Breast epithelium (tissue), 4 donors: Measurements from ENCODE around the gene HDHD5. TPM values are rescaled to one million over a fixed set of nuclear protein-coding genes. Genes with fewer than 3 reads are reported as not detected.

Experiments used
- DNase-seq, 2 donors: peaks; one replicate each; pipeline ENCODE4 v3.0.0-alpha.2; 2019; ENCODE audit warnings: low spot score in 2 of 2
- H3K27ac ChIP-seq, 2 donors: fragments of 200-600 bp; sonication (generic) in 1 of 2; one replicate each; pipeline ENCODE4 v1.5.1; 2016 to 2019; ENCODE audit warnings: mild to moderate bottlenecking in 1 of 2
- H3K27me3 ChIP-seq, 2 donors: fragments of 200-600 bp; sonication (generic) in 1 of 2; one replicate each; pipeline versions ENCODE4 v1.5.1 to v1.6.0; 2017 to 2019; ENCODE audit warnings: control low read depth in 1 of 2, mild to moderate bottlenecking in 1 of 2
- H3K36me3 ChIP-seq: fragments of 200-600 bp; one replicate; pipeline ENCODE4 v1.5.1; 2019
- H3K4me1 ChIP-seq, 2 donors: fragments of 200-600 bp; sonication (generic); one replicate each; pipeline ENCODE4 v1.5.1; 2016 to 2019; ENCODE audit warnings: control low read depth in 1 of 2
- H3K4me3 ChIP-seq, 3 donors: fragments of 200-600 bp; sonication (generic); 1 replicate in 2 of 3; 2 replicates in 1 of 3; pipeline ENCODE4 v1.5.1; 2016 to 2019; ENCODE audit warnings: mild to moderate bottlenecking in 3 of 3, moderate library complexity in 2 of 3
- H3K9me3 ChIP-seq, 2 donors: fragments of 200-600 bp; sonication (generic) in 1 of 2; one replicate each; pipeline ENCODE4 v1.5.1; 2016 to 2019; ENCODE audit warnings: control low read depth in 1 of 2
- CTCF ChIP-seq, 3 donors: fragments of 450-650 bp; IDR thresholded peaks; one replicate each; pipeline ENCODE4 v1.5.1; 2016 to 2017; ENCODE audit warnings: antibody characterized with exemption in 3 of 3, mild to moderate bottlenecking in 3 of 3, moderate library complexity in 3 of 3
- POLR2A ChIP-seq: fragments of 450-650 bp; IDR thresholded peaks from one replicate; pipeline ENCODE4 v1.6.1; 2016; ENCODE audit warnings: antibody characterized with exemption, mild to moderate bottlenecking, moderate library complexity
- POLR2AphosphoS5 ChIP-seq, 3 donors: sonication (generic); formaldehyde crosslinking; IDR thresholded peaks; one replicate each; pipeline ENCODE4 v1.6.1; 2017; ENCODE audit warnings: antibody characterized with exemption in 3 of 3
- intact Hi-C: fragments of 100-400 bp; cut with DNase I; formaldehyde crosslinking; loops from one replicate; pipeline ENCODE4 v1.15.1; 2023; ENCODE audit warnings: low total_unique reads
- total RNA-seq, 3 donors: library from RNA; depleted of rRNA; stranded (reverse); fragments of >200 nt; gene quantifications; one replicate each; pipeline ENCODE4 v1.1.0, GENCODE V29; 2016

Gene HDHD5
- total RNA-seq, 3 donors from 2014 or later: 42.0 to 54.4 (median 53.8) TPM

GRCh38 chr22:17176715-17177114 lies 17.6 kb upstream of the HDHD5 start:
- H3K9me3 ChIP-seq: no peaks in the 10 kb centered on the region
- no peak for TF ChIP-seq POLR2AphosphoS5 (IDR thresholded peaks at IDR 0.05)
- TF ChIP-seq CTCF (IDR thresholded peaks at IDR 0.05): no peak
- no peak for TF ChIP-seq POLR2A
- H3K4me3 ChIP-seq: no peak overlapping the region
- H3K27me3 ChIP-seq: no peaks in the 10 kb centered on the region
- H3K36me3 ChIP-seq: no peaks in the 10 kb centered on the region
- no peak overlapping the region for H3K27ac ChIP-seq
- intact Hi-C loops: no loop called here
- H3K4me1 ChIP-seq: no peaks in the 10 kb centered on the region
- DNase-seq: no peak

DNA sequence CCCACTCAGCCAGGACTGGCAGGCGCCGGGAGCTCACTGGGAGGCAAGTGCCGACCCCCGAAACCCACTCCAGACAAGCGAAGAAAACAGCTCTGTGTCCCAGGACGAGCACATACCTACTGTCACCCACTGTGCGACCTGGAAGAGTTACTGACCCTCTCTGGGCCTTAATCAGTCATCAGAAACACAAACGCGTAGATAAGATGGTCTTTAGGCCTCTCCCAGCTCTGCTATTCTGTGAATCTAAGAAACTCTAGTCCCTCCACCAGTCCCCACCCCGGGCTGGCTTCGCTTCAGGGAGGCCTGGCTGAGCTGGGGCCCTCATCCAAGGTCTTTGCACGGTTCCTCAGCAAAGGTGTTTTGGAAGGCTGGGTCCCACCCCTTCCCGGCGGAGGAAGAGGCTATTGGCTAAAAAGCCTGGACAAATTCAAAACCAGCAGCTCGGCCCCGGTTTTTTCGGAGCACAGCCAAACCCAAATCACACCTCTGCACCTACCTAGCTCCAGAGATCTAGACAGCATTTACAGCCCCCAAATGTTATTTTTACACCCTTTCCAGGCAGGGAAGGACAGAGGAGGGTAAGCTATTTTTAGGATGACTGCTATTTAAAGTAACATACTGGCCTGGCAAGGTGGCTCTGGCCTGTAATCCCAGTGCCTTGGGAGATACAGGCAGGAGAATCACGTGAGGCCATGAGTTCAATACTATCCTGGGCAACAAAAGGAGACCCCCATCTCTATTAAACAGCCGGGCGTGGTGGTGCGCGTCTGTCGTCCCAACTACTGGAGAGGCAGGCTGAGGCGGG lies 13.2 kb upstream of the HDHD5 start:
- DNase-seq: no peak
- intact Hi-C loops: no loop called here
- no peaks in the 10 kb centered on the region for H3K36me3 ChIP-seq
- H3K4me3 ChIP-seq: peak overlapping the region; percentile 63 to 86 (median 75)
- peaks cover 0 to 3% of the 10 kb centered on the region in 2 donors for H3K4me1 ChIP-seq
- no peak for TF ChIP-seq POLR2A
- TF ChIP-seq POLR2AphosphoS5 (IDR thresholded peaks at IDR 0.05): peak in 1 of 3 donors; percentile 13
- H3K27ac ChIP-seq: peak overlapping the region; percentile 91 to 95
- no peaks in the 10 kb centered on the region for H3K27me3 ChIP-seq
- no peaks in the 10 kb centered on the region for H3K9me3 ChIP-seq

DNA sequence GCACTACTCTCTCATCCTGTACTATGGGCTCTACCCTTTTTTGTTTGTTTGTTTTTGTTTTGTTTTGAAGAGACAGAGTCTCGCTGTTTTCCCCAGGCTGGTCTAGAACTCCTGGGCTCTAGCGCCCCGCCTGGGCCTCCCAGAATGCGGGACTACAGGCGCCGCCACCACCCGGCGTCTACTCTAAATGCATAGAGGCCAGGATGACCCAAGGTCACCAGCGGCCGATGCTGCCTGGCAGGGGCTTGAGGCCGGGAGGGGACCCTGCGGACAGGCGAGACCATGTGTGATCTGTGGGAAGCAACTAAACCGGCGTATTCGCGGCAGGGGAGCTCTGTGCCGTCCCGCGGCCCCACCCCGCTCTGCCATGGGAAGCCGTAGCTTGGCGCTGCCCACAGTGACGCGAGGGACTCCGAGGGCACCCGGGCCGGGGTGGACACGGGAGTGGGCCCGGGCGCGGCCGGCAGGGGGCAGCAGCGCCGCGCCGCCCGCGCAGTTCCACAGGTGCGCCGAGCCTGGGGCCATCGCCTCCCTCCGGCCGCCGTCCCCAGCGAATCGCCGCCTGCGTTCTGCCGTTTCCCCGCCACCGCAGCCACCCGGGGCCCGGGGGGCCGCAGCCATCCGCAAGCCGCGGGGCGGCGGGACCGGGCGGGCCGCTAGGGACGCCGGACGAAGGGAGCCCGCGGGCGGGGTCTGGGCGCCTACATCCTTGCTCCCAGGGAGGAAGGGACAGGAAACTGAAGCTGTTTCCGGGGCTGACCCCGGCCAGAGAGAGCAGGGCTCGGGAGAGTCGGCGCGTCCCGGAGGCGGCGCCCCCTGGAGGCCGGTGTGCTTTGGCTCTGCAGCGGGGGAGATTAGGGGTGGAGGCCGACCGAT lies 12.3 kb upstream of the HDHD5 start:
- TF ChIP-seq POLR2A (no peak), CTCF (IDR thresholded peaks at IDR 0.05) (peak; percentile 53 to 97 (median 79)), POLR2AphosphoS5 (IDR thresholded peaks at IDR 0.05) (peak in 1 of 3 donors; percentile 30)
- Histone ChIP-seq H3K4me1 (peaks cover 0 to 3% of the 10 kb centered on the region in 2 donors), H3K27ac (peak overlapping the region; percentile 91 to 95), H3K9me3 (no peaks in the 10 kb centered on the region), H3K27me3 (no peaks in the 10 kb centered on the region), H3K36me3 (no peaks in the 10 kb centered on the region), H3K4me3 (peak overlapping the region; percentile 63 to 86 (median 75))
- intact Hi-C loops: no loop called here
- peak; percentile 75 to 90 for DNase-seq

- Histone ChIP-seq H3K27ac (no peak overlapping the region), H3K4me3 (no peak overlapping the region), H3K27me3 (no peaks in the 10 kb centered on the region), H3K9me3 (no peaks in the 10 kb centered on the region), H3K36me3 (no peaks in the 10 kb centered on the region), H3K4me1 (peaks cover 0 to 3% of the 10 kb centered on the region in 2 donors)
- peak in 1 of 2 donors; percentile 58 for DNase-seq
- intact Hi-C loops: no loop called here
- TF ChIP-seq CTCF (IDR thresholded peaks at IDR 0.05) (no peak), POLR2A (no peak), POLR2AphosphoS5 (IDR thresholded peaks at IDR 0.05) (no peak)
Observed at GRCh38 chr22:17167486-17167885, 8.4 kb upstream of the HDHD5 start.

DNA sequence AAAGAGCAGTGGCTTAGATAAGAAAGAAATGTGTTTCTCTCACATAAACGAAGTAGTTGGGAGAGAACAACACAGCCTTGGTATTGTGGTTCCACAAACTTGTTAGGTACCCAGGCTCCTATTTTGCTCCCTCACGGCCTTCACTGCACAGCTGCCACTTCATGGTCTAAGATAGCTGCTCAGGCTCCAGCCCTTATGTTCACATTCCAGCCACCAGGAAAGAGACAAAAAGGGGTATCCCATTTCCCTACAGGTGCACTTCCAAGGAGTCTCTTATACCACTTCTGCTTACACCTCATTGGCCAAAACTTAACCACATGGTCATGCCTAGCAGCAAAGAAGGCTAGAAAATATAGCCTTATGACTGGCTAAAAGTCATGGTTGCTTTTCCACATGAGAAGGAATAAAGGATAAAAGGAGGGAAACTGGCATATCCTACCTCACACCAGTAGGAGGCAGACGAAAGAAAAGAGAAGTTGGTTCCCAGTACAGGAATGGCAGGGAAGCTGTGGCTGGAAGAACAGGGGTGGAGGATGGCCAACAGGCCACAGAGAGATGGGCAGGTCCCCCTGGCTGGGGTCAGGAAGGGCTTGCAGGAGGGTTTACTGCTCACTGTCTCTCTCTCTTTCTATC lies 5.4 kb upstream of the HDHD5 start:
- Histone ChIP-seq H3K4me3 (no peak overlapping the region), H3K27ac (no peak overlapping the region), H3K4me1 (peaks cover 0 to 3% of the 10 kb centered on the region in 2 donors), H3K9me3 (no peaks in the 10 kb centered on the region), H3K27me3 (no peaks in the 10 kb centered on the region), H3K36me3 (no peaks in the 10 kb centered on the region)
- no peak for DNase-seq
- TF ChIP-seq POLR2AphosphoS5 (IDR thresholded peaks at IDR 0.05): no peak
- TF ChIP-seq POLR2A: no peak
- TF ChIP-seq CTCF (IDR thresholded peaks at IDR 0.05): no peak
- intact Hi-C loops: no loop called here
